MG63 (cell line): ENCODE results near the gene TCF19. TPM values are rescaled to one million over a fixed set of nuclear protein-coding genes. Genes with fewer than 3 reads are reported as not detected.

Experiments used
- DNase-seq: peaks from one replicate; pipeline ENCODE4 v3.0.0-alpha.2; 2020
- H3K27me3 ChIP-seq: fragments of 250-450 bp; sonication (Bioruptor Pico); 2 replicates; pipeline ENCODE4 v1.5.1; 2020; ENCODE audit warnings: mild to moderate bottlenecking, moderate library complexity
- H3K36me3 ChIP-seq: fragments of 250-450 bp; sonication (Bioruptor Pico); 2 replicates; pipeline ENCODE4 v1.5.1; 2020; ENCODE audit warnings: mild to moderate bottlenecking, moderate library complexity
- H3K4me3 ChIP-seq: fragments of 250-450 bp; sonication (Bioruptor Pico); 2 replicates; pipeline ENCODE4 v1.5.1; 2020; ENCODE audit warnings: mild to moderate bottlenecking, moderate library complexity
- H3K9me3 ChIP-seq: fragments of 250-450 bp; sonication (Bioruptor Pico); 2 replicates; pipeline ENCODE4 v1.5.1; 2020; ENCODE audit warnings: mild to moderate bottlenecking, moderate library complexity
- total RNA-seq: library from RNA; depleted of rRNA; stranded (reverse); fragments of >200 nt; shearing (Covaris generic); gene quantifications from 2 replicates; pipeline ENCODE4 v1.2.3, GENCODE V29; 2014; ENCODE audit warnings: low replicate concordance; rRNA removed

The TCF19 gene
- total RNA-seq, 1 experiment from 2014 or later: 25.0 TPM

DNA sequence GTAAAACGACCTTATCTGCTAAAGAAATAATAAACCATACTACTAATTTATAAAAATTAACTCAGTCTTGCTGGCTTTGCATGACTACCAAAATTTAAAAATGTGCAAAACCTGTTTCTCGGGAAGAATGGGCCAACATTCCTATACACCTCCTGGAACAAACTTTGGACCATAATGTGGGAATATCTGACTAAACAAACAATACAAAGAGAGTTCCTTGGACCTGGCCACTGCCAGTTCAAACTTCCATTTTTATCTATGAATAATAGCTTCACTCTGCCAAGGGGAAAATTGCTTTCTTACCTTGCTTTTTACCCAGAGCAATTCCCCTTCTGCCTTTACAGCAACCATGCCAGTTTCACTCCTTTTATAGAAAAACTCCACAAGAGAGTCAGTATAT lies 50.7 kb downstream of the TCF19 start:
- Histone ChIP-seq H3K27me3 (no peaks in the 10 kb centered on the region), H3K4me3 (no peak overlapping the region), H3K36me3 (no peaks in the 10 kb centered on the region), H3K9me3 (no peaks in the 10 kb centered on the region)
- DNase-seq: no peak

DNA sequence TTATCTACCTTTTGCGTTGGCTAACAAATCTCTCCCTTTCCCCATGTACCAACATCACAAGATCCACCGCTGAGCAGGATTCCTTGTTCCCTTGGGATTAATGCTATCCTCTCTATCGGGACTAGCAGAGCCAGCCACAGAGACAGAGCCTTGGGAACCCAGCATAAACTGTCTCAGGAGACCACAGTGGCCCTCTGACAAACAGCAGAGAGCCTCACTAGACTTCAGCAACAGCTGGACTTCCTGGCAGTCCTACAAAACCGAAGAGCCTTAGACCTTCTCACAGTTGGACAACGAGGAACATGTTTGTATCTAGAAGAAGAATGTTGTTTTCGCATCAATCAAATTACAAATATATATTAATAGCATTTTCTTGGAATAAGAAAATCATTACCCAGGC lies 51.7 kb downstream of the TCF19 start:
- no peak for DNase-seq
- no peaks in the 10 kb centered on the region for H3K27me3 ChIP-seq
- no peak overlapping the region for H3K4me3 ChIP-seq
- no peaks in the 10 kb centered on the region for H3K36me3 ChIP-seq
- H3K9me3 ChIP-seq: no peaks in the 10 kb centered on the region

GRCh38 chr6:31210741-31211532 lies 52.5 kb downstream of the TCF19 start:
- Histone ChIP-seq H3K9me3 (no peaks in the 10 kb centered on the region), H3K36me3 (no peaks in the 10 kb centered on the region), H3K4me3 (no peak overlapping the region), H3K27me3 (no peaks in the 10 kb centered on the region)
- no peak for DNase-seq

Other genes with a start within 250 kb of the TCF19 start
- 10.7 and 23.6 TPM in 2 replicates for gene VARS2, start 244.4 kb upstream of the TCF19 start, total RNA-seq
- gene SFTA2, start 226.4 kb upstream of the TCF19 start, total RNA-seq: not detected in 2 replicates
- not detected in 2 replicates for gene MUCL3, start 217.6 kb upstream of the TCF19 start, total RNA-seq
- gene MUC21, start 174.9 kb upstream of the TCF19 start, total RNA-seq: not detected in 2 replicates
- gene MUC22, start 148.1 kb upstream of the TCF19 start, total RNA-seq: not detected in 2 replicates
- 0.91 TPM in 1 of 2 replicates, not detected in the other for gene C6orf15, start 46.0 kb upstream of the TCF19 start, total RNA-seq
- not detected in 2 replicates for gene PSORS1C1, start 43.8 kb upstream of the TCF19 start, total RNA-seq
- not detected in 2 replicates for gene CDSN, start 38.1 kb upstream of the TCF19 start, total RNA-seq
- not detected in 2 replicates for gene PSORS1C2, start 19.5 kb upstream of the TCF19 start, total RNA-seq
- gene CCHCR1, start 787 bp upstream of the TCF19 start, total RNA-seq: 9.6 and 21.7 TPM in 2 replicates
- 1.3 and 4.3 TPM in 2 replicates for gene POU5F1, start 12.1 kb downstream of the TCF19 start, total RNA-seq
- 252 and 364 TPM in 2 replicates for gene HLA-C, start 113.5 kb downstream of the TCF19 start, total RNA-seq
- gene HLA-B, start 198.6 kb downstream of the TCF19 start, total RNA-seq: 35.3 and 69.1 TPM in 2 replicates
- gene MICA, start 245.0 kb downstream of the TCF19 start, total RNA-seq: 15.9 and 31.0 TPM in 2 replicates